K562 (cell line): ENCODE data around the gene MTOR. TPM values are rescaled to one million over a fixed set of nuclear protein-coding genes. Genes with fewer than 3 reads are reported as not detected.

Experiments used
- CREBBP ChIP-seq: IDR thresholded peaks from one replicate; pipeline ENCODE4 v1.6.1; 2012; ENCODE audit warnings: low read depth, mild to moderate bottlenecking, control low read depth, inconsistent platforms, low read length
- GABPB1 ChIP-seq: sonication (generic); formaldehyde crosslinking; IDR thresholded peaks from 2 replicates; pipeline ENCODE4 v1.8.0; 2022; ENCODE audit warnings: mild to moderate bottlenecking, missing genetic modification reagents
- HDAC8 ChIP-seq: fragments of 450-650 bp; IDR thresholded peaks from 2 replicates; pipeline ENCODE4 v1.6.1; 2016; ENCODE audit warnings: mild to moderate bottlenecking, missing genetic modification characterization, moderate library complexity, missing compliant biosample characterization
- MCM3 ChIP-seq: fragments of 450-650 bp; IDR thresholded peaks from 2 replicates; pipeline ENCODE4 v1.6.1; 2016
- NELFE ChIP-seq: IDR thresholded peaks from 2 replicates; pipeline ENCODE4 v1.6.1; 2011; ENCODE audit warnings: mild to moderate bottlenecking; ENCODE audit not compliant: insufficient read depth, insufficient read length
- RCOR1 ChIP-seq, 2 experiments: IDR thresholded peaks; 2 replicates each; pipeline ENCODE4 v1.6.1; 2012; ENCODE audit warnings: low read depth in 2 of 2, low read length in 2 of 2, borderline replicate concordance in 1 of 2, improper control_type of control experiment in 1 of 2
- RHOXF2B ChIP-seq: fragments of 250-450 bp; sonication (Bioruptor Pico); conservative IDR thresholded peaks from 2 replicates; pipeline ENCODE4 v1.5.1; 2021
- SETDB1 ChIP-seq: IDR thresholded peaks from one replicate; pipeline ENCODE4 v1.6.1; 2012; ENCODE audit warnings: low read length, control low read depth, inconsistent platforms
- SMAD1 ChIP-seq: fragments of 150-350 bp; IDR thresholded peaks from 2 replicates; pipeline ENCODE4 v1.6.1; 2014; ENCODE audit warnings: low read length, low read depth; ENCODE audit not compliant: partially characterized antibody
- SNRNP70 ChIP-seq: fragments of 200-400 bp; formaldehyde crosslinking; optimal IDR thresholded peaks from 2 replicates; pipeline ENCODE3; 2017; ENCODE audit warnings: low read depth, low read length
- ZFX ChIP-seq: sonication (generic); formaldehyde crosslinking; IDR thresholded peaks from 2 replicates; pipeline ENCODE4 v1.8.0; 2022; ENCODE audit warnings: mild to moderate bottlenecking, missing genetic modification reagents, moderate library complexity
- ZNF384 ChIP-seq: IDR thresholded peaks from 2 replicates; pipeline ENCODE4 v1.6.1; 2012; ENCODE audit warnings: low read depth, low read length, improper control_type of control experiment
- ZNF444 ChIP-seq: fragments of 250-450 bp; sonication (Bioruptor Pico); IDR thresholded peaks from 2 replicates; pipeline ENCODE4 v1.4.0; 2020; ENCODE audit warnings: mild to moderate bottlenecking, moderate library complexity
- ZNF584 ChIP-seq: fragments of 200-800 bp; sonication (Bioruptor generic); IDR thresholded peaks from 2 replicates; pipeline ENCODE4 v1.6.1; 2016; ENCODE audit warnings: low read depth, mild to moderate bottlenecking, missing genetic modification characterization, missing compliant biosample characterization
- polyA plus RNA-seq, 8 experiments: library from polyadenylated mRNA; depleted of rRNA in 4 of 8; stranded (reverse) in 5 of 8; unstranded in 3 of 8; fragments of >200 nt; fragmentation: Nextera tagmentation in 2 of 8; fragmentation: Illumina TruSeq in 1 of 8; extraction: Ambion mirVana in 2 of 8; extraction: Trizol in 1 of 8; gene quantifications; 2 replicates each; pipeline versions ENCODE4 v1.2.1 to v1.2.3, GENCODE V29; 2011 to 2014; ENCODE audit warnings: inconsistent platforms in 1 of 8, missing spikeins in 1 of 8
- total RNA-seq, 7 experiments: library from RNA; depleted of rRNA in 6 of 7; stranded (reverse); fragments of >200 nt in 6 of 7; fragmentation: Illumina TruSeq in 2 of 7; extraction: Trizol in 2 of 7; gene quantifications; 2 replicates each; pipeline versions ENCODE4 v1.2.1 to v1.2.3, GENCODE V29; 2011 to 2021; ENCODE audit warnings: low replicate concordance in 1 of 7
- TF ChIP-seq, protein P1 (sequence below), 2 experiments: IDR thresholded peaks; 2 replicates each; pipeline ENCODE4 v1.6.1; 2012; ENCODE audit warnings: improper control_type of control experiment in 2 of 2, low read depth in 2 of 2, low read length in 2 of 2, borderline replicate concordance in 1 of 2
- TF ChIP-seq, protein P2 (sequence below): fragments of 250-450 bp; sonication (Bioruptor Pico); IDR thresholded peaks from 2 replicates; pipeline ENCODE4 v1.4.0; 2020; ENCODE audit warnings: mild to moderate bottlenecking, moderate library complexity
- TF ChIP-seq, protein P3 (sequence below): fragments of 450-650 bp; IDR thresholded peaks from 2 replicates; pipeline ENCODE4 v1.6.1; 2017; ENCODE audit warnings: antibody characterized with exemption, mild to moderate bottlenecking

MTOR gene
- total and polyA plus RNA-seq, 9 of the 15 experiments (the other 6 are each of a cell fraction or from before 2014, with no cell fraction given), result 11.4 to 71.4 (median 52.2) TPM

DNA sequence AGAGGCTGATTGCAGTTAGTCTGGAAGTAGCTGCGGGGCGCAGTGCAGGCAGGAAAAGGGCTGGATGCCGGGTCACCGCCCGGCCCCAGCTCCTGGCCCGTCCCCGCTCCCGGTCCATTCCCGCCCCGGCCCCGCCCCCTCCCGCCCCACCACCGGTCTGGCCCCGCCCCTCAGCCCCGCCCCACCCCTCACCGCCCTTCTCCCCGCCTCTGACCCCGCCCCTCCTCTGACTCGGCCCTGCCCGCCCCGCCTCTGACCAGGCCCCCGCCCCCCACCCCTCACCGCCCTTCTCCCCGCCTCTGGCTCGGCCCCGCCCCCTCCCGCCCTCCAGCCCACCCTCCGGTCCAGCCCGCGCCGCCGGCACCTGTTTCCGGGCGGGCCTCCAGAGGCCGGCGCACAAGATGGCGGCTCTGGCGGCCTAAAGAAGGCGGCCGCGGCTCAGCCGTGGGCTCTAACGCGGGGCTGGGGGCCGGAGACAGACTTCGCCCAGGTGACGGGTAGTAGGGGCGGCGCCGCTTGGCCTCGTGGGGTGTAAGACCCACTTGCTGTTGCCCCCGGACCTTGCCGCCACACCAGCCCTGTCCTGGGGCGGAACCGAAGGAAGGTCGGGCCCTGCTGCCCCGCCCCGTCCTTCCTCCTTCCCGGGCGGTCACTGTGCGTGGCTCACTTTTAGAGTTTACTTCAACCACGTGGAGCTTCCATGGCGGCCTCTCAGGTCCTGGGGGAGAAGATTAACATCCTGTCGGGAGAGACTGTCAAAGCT lies 10.7 kb upstream of the MTOR start, which contains the start of gene UBIAD1 (continued):
- TF ChIP-seq, protein P1, sequence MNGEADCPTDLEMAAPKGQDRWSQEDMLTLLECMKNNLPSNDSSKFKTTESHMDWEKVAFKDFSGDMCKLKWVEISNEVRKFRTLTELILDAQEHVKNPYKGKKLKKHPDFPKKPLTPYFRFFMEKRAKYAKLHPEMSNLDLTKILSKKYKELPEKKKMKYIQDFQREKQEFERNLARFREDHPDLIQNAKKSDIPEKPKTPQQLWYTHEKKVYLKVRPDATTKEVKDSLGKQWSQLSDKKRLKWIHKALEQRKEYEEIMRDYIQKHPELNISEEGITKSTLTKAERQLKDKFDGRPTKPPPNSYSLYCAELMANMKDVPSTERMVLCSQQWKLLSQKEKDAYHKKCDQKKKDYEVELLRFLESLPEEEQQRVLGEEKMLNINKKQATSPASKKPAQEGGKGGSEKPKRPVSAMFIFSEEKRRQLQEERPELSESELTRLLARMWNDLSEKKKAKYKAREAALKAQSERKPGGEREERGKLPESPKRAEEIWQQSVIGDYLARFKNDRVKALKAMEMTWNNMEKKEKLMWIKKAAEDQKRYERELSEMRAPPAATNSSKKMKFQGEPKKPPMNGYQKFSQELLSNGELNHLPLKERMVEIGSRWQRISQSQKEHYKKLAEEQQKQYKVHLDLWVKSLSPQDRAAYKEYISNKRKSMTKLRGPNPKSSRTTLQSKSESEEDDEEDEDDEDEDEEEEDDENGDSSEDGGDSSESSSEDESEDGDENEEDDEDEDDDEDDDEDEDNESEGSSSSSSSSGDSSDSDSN (IDR thresholded peaks at IDR 0.05; ENCODE audit: borderline replicate concordance in 1 of 2, low read depth in 2 of 2, low read length in 2 of 2), result no peak
- TF ChIP-seq ZNF384 (no peak), CREBBP (no peak), ZNF444 (CRISPR knock-in tag) (no peak), HDAC8 (tag) (no peak), MCM3 (no peak), SNRNP70 (no peak), RHOXF2B (CRISPR knock-in tag) (0 out of 2 replicates have a peak, but pooled peaks have one; percentile 42), GABPB1 (CRISPR knock-in tag) (peak; percentile 94), ZNF584 (CRISPR knock-in tag) (no peak), SMAD1 (no peak), SETDB1 (no peak), NELFE (no peak), RCOR1 (IDR thresholded peaks at IDR 0.05; ENCODE audit: borderline replicate concordance in 1 of 2, low read depth in 2 of 2, low read length in 2 of 2) (peak in 1 of 2 experiments; percentile 30; a peak in 1 of 4 replicates), ZFX (CRISPR knock-in tag) (peak; percentile 98)
- TF ChIP-seq, protein P2, sequence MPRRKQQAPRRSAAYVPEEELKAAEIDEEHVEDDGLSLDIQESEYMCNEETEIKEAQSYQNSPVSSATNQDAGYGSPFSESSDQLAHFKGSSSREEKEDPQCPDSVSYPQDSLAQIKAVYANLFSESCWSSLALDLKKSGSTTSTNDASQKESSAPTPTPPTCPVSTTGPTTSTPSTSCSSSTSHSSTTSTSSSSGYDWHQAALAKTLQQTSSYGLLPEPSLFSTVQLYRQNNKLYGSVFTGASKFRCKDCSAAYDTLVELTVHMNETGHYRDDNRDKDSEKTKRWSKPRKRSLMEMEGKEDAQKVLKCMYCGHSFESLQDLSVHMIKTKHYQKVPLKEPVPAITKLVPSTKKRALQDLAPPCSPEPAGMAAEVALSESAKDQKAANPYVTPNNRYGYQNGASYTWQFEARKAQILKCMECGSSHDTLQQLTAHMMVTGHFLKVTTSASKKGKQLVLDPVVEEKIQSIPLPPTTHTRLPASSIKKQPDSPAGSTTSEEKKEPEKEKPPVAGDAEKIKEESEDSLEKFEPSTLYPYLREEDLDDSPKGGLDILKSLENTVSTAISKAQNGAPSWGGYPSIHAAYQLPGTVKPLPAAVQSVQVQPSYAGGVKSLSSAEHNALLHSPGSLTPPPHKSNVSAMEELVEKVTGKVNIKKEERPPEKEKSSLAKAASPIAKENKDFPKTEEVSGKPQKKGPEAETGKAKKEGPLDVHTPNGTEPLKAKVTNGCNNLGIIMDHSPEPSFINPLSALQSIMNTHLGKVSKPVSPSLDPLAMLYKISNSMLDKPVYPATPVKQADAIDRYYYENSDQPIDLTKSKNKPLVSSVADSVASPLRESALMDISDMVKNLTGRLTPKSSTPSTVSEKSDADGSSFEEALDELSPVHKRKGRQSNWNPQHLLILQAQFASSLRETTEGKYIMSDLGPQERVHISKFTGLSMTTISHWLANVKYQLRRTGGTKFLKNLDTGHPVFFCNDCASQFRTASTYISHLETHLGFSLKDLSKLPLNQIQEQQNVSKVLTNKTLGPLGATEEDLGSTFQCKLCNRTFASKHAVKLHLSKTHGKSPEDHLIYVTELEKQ (CRISPR knock-in tag), result no peak
- TF ChIP-seq, protein P3, sequence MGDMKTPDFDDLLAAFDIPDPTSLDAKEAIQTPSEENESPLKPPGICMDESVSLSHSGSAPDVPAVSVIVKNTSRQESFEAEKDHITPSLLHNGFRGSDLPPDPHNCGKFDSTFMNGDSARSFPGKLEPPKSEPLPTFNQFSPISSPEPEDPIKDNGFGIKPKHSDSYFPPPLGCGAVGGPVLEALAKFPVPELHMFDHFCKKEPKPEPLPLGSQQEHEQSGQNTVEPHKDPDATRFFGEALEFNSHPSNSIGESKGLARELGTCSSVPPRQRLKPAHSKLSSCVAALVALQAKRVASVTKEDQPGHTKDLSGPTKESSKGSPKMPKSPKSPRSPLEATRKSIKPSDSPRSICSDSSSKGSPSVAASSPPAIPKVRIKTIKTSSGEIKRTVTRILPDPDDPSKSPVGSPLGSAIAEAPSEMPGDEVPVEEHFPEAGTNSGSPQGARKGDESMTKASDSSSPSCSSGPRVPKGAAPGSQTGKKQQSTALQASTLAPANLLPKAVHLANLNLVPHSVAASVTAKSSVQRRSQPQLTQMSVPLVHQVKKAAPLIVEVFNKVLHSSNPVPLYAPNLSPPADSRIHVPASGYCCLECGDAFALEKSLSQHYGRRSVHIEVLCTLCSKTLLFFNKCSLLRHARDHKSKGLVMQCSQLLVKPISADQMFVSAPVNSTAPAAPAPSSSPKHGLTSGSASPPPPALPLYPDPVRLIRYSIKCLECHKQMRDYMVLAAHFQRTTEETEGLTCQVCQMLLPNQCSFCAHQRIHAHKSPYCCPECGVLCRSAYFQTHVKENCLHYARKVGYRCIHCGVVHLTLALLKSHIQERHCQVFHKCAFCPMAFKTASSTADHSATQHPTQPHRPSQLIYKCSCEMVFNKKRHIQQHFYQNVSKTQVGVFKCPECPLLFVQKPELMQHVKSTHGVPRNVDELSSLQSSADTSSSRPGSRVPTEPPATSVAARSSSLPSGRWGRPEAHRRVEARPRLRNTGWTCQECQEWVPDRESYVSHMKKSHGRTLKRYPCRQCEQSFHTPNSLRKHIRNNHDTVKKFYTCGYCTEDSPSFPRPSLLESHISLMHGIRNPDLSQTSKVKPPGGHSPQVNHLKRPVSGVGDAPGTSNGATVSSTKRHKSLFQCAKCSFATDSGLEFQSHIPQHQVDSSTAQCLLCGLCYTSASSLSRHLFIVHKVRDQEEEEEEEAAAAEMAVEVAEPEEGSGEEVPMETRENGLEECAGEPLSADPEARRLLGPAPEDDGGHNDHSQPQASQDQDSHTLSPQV, result no peak
